NB4 (cell line): ENCODE results near the gene ROBO1.

ENCODE experiments used
- POLR2A ChIP-seq: IDR thresholded peaks from 2 replicates; pipeline ENCODE4 v1.6.1; 2011; ENCODE audit warnings: mild to moderate bottlenecking; ENCODE audit not compliant: insufficient read length; ENCODE audit errors: extremely low read depth
- TF ChIP-seq, protein P1 (sequence below): IDR thresholded peaks from one replicate; pipeline ENCODE4 v1.5.1; 2012; ENCODE audit warnings: low read depth, low read length

DNA sequence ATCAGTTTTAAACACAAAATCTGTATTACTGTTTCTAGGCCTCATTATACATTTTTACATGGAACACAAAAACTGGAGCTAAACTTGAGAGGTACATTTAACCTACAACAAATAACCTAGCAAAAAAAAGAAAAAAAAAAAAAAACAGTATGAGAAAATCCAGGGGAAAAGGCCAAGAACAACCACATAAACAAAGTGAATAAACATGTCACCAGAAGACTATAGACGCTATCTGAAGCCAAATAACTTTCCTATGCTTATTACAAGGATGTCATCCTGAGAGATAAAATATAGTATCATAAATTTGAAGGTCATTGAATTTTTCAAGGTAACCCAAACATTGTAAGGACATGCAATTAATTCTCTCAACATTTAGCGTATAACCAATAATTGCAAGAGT lies 911.6 kb downstream of the ROBO1 start:
- TF ChIP-seq, protein P1, sequence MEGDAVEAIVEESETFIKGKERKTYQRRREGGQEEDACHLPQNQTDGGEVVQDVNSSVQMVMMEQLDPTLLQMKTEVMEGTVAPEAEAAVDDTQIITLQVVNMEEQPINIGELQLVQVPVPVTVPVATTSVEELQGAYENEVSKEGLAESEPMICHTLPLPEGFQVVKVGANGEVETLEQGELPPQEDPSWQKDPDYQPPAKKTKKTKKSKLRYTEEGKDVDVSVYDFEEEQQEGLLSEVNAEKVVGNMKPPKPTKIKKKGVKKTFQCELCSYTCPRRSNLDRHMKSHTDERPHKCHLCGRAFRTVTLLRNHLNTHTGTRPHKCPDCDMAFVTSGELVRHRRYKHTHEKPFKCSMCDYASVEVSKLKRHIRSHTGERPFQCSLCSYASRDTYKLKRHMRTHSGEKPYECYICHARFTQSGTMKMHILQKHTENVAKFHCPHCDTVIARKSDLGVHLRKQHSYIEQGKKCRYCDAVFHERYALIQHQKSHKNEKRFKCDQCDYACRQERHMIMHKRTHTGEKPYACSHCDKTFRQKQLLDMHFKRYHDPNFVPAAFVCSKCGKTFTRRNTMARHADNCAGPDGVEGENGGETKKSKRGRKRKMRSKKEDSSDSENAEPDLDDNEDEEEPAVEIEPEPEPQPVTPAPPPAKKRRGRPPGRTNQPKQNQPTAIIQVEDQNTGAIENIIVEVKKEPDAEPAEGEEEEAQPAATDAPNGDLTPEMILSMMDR: no peak
- TF ChIP-seq POLR2A: no peak
